HepG2 (cell line): ENCODE measurements around the gene USP11. TPM values are rescaled to one million over a fixed set of nuclear protein-coding genes. Genes with fewer than 3 reads are reported as not detected.

Source experiments
- ATAC-seq: fragments of 200-7000 bp; cut with Tn5 transposase; 3 replicates; pipeline ENCODE4 v1.9.1; 2020; ENCODE audit warnings: mild to moderate bottlenecking, moderate library complexity
- BruUV-seq: library from RNA; stranded (reverse); fragments of 400-500 nt; replicated peaks from 2 replicates; lab custom pipeline; 2021; lab: Mats Ljungman, UMichigan
- CTCF ChIA-PET: fragments of 300-600 bp; formaldehyde crosslinking; extraction: SDS; loops from one replicate; lab custom pipeline; 2021; ENCODE audit warnings: low total read pairs, inconsistent platforms, low intra/inter-chr PET ratio; lab: Yijun Ruan, JAX
- POLR2A ChIA-PET: fragments of 350-600 bp; sonication (Branson Sonifier 250); formaldehyde crosslinking; loops from one replicate; lab custom pipeline; 2020; ENCODE audit warnings: antibody characterized with exemption, inconsistent platforms; lab: Yijun Ruan, JAX
- DNase-seq: peaks from one replicate; pipeline ENCODE4 v3.0.0-alpha.2; 2015; ENCODE audit warnings: low spot score
- FAIRE-seq: peaks from 3 replicates; lab custom pipeline; 2011; peaks lifted over from hg19 to GRCh38; lab: Jason Lieb, UNC
- H2AFZ ChIP-seq: one replicate; pipeline ENCODE4 v1.6.1; 2011; ENCODE audit warnings: low read length, inconsistent platforms
- H3K27ac ChIP-seq: fragments of 300-600 bp; 3 replicates; pipeline ENCODE4 v1.8.0; 2011; ENCODE audit warnings: mixed run types, mild to moderate bottlenecking, mixed read lengths, low read length, inconsistent platforms; ENCODE audit not compliant: insufficient read depth; ENCODE audit errors: extremely low read length
- H3K27me3 ChIP-seq, 2 experiments: fragments of 200-600 bp in 1 of 2; 2 replicates in 1 of 2; 3 replicates in 1 of 2; pipeline versions ENCODE4 v1.6.0 to v1.8.0; 2011; ENCODE audit warnings: low read length in 2 of 2, mild to moderate bottlenecking in 2 of 2, moderate library complexity in 2 of 2, inconsistent platforms in 1 of 2; ENCODE audit not compliant: insufficient read depth in 2 of 2, control insufficient read depth in 1 of 2
- H3K36me3 ChIP-seq, 2 experiments: fragments of 200-600 bp in 1 of 2; replicated peaks in 1 of 2; 2 replicates in 1 of 2; 3 replicates in 1 of 2; pipeline versions ENCODE4 v1.5.1 to v1.8.0; 2011; ENCODE audit warnings: low read length in 2 of 2, inconsistent platforms in 1 of 2; ENCODE audit not compliant: insufficient read depth in 2 of 2, control insufficient read depth in 1 of 2
- H3K4me1 ChIP-seq: 2 replicates; pipeline ENCODE4 v1.5.1; 2012; ENCODE audit warnings: low read length, inconsistent platforms; ENCODE audit not compliant: insufficient read depth
- H3K4me2 ChIP-seq: 2 replicates; pipeline ENCODE4 v1.6.0; 2011; ENCODE audit warnings: low read depth, low read length, inconsistent platforms
- H3K4me3 ChIP-seq, 3 experiments: fragments of 200-600 bp in 1 of 3; sonication (generic), shearing (Covaris generic) in 1 of 3; replicated peaks in 1 of 3; 2 replicates each; pipeline ENCODE4 v1.5.1; 2011 to 2016; ENCODE audit warnings: low read length in 3 of 3, inconsistent platforms in 2 of 3, low read depth in 2 of 3, mild to moderate bottlenecking in 2 of 3, control low read depth in 1 of 3, mixed read lengths in 1 of 3; ENCODE audit not compliant: insufficient read depth in 1 of 3
- H3K79me2 ChIP-seq: one replicate; pipeline ENCODE4 v1.6.1; 2011; ENCODE audit warnings: low read length, inconsistent platforms; ENCODE audit not compliant: insufficient read depth
- H3K9ac ChIP-seq: 2 replicates; pipeline ENCODE4 v1.6.0; 2011; ENCODE audit warnings: mild to moderate bottlenecking, low read depth, low read length, inconsistent platforms; ENCODE audit not compliant: insufficient read depth
- H3K9me3 ChIP-seq: 2 replicates; pipeline ENCODE4 v1.5.1; 2012; ENCODE audit warnings: mild to moderate bottlenecking, low read length
- H4K20me1 ChIP-seq: 2 replicates; pipeline ENCODE4 v1.6.0; 2011; ENCODE audit warnings: inconsistent platforms, mild to moderate bottlenecking, low read length, moderate library complexity; ENCODE audit not compliant: insufficient read depth
- FOSL2 ChIP-seq: sonication (generic); formaldehyde crosslinking; IDR thresholded peaks from 2 replicates; pipeline ENCODE4 v1.4.0; 2020; ENCODE audit warnings: missing genetic modification reagents
- IRF2 ChIP-seq: IDR thresholded peaks from 2 replicates; pipeline ENCODE4 v1.6.1; 2018; ENCODE audit warnings: missing genetic modification reagents, missing compliant biosample characterization
- ZBTB21 ChIP-seq: sonication (generic); formaldehyde crosslinking; IDR thresholded peaks from 2 replicates; pipeline ENCODE4 v1.4.0; 2020; ENCODE audit warnings: missing genetic modification reagents
- ZBTB8A ChIP-seq: sonication (generic); formaldehyde crosslinking; IDR thresholded peaks from 2 replicates; pipeline ENCODE4 v1.4.0; 2020; ENCODE audit warnings: mild to moderate bottlenecking, low read depth, missing genetic modification reagents, borderline replicate concordance
- ZNF12 ChIP-seq: sonication (generic); formaldehyde crosslinking; IDR thresholded peaks from 2 replicates; pipeline ENCODE4 v1.5.0; 2020; ENCODE audit warnings: missing genetic modification reagents
- WGBS: methylation state at CpG from one replicate; pipeline ENCODE4 v1.1.6; 2017; ENCODE audit warnings: low lambda C conversion rate; 5-methylcytosine and 5-hydroxymethylcytosine counted together
- in situ Hi-C: cut with HindIII; loops from 2 replicates; pipeline ENCODE4 v1.10.0; 2017; ENCODE audit warnings: low pct_unique_long_range_greater_than_20kb; ENCODE audit not compliant: extremely low pct_ligation_motif_present
- intact Hi-C: fragments of 100-400 bp; cut with micrococcal nuclease; formaldehyde crosslinking; loops from one replicate; pipeline ENCODE4 v1.10.0; 2022; ENCODE audit not compliant: unreplicated experiment
- polyA plus RNA-seq, 8 experiments: library from polyadenylated mRNA; depleted of rRNA in 3 of 8; stranded (reverse) in 7 of 8; unstranded in 1 of 8; fragments of >200 nt; fragmentation: Illumina TruSeq in 4 of 8; extraction: Trizol in 4 of 8; gene quantifications; 2 replicates each; pipeline versions ENCODE4 v1.2.1 to v1.2.3, GENCODE V29; 2011 to 2016; ENCODE audit warnings: low read depth in 4 of 8, missing spikeins in 1 of 8, mixed read lengths in 1 of 8; ENCODE audit not compliant: insufficient read depth in 1 of 8
- total RNA-seq, 5 experiments: library from RNA; depleted of rRNA; stranded (reverse); fragments of >200 nt; fragmentation: Illumina TruSeq; extraction: Trizol; gene quantifications; 2 replicates each; pipeline ENCODE4 v1.2.3, GENCODE V29; 2016; ENCODE audit warnings: low read depth in 1 of 5
- TF ChIP-seq, protein P1 (sequence below): IDR thresholded peaks from 2 replicates; pipeline ENCODE4 v1.6.1; 2016; ENCODE audit warnings: missing compliant biosample characterization, missing genetic modification reagents, borderline replicate concordance

Gene USP11
- total and polyA plus RNA-seq, 2 of the 13 experiments (the other 11 are each of a cell fraction or from before 2014, with no cell fraction given): 23.8 to 31.7 TPM

GRCh38 chrX:47264483-47265173 is 31.8 kb downstream of the USP11 start:
- no peak overlapping the region for H2AFZ ChIP-seq
- H4K20me1 ChIP-seq: no peaks in the 10 kb centered on the region
- POLR2A ChIA-PET: interaction anchor here (1.4 to 1.5 kb wide), 2 partner anchors 31 to 47 kb away, joined by 6 to 7 read pairs; partner anchors contain the start of gene USP11
- H3K4me2 ChIP-seq: no peak overlapping the region
- H3K79me2 ChIP-seq: no peaks in the 10 kb centered on the region
- H3K9me3 ChIP-seq: no peaks in the 10 kb centered on the region
- intact Hi-C loops: no loop called here
- no peak overlapping the region for H3K4me3 ChIP-seq
- CTCF ChIA-PET: no interaction called here
- no peak overlapping the region for H3K27ac ChIP-seq
- H3K36me3 ChIP-seq: no peaks in the 10 kb centered on the region
- WGBS: 55% methylated on average over 4 of the region's 7 CpGs
- H3K27me3 ChIP-seq: no peaks in the 10 kb centered on the region
- no peak overlapping the region for H3K9ac ChIP-seq
- peak; percentile 38 for DNase-seq
- BruUV-seq: no TSS peak
- H3K4me1 ChIP-seq: peaks cover 10% of the 10 kb centered on the region; the same call in 1 of the 2 replicates
- TF ChIP-seq ZBTB21 (CRISPR knock-in tag) (0 out of 2 replicates have a peak, but pooled peaks have one; percentile 38), FOSL2 (peak; percentile 70), IRF2 (CRISPR knock-in tag) (no peak)
- TF ChIP-seq, protein P1, sequence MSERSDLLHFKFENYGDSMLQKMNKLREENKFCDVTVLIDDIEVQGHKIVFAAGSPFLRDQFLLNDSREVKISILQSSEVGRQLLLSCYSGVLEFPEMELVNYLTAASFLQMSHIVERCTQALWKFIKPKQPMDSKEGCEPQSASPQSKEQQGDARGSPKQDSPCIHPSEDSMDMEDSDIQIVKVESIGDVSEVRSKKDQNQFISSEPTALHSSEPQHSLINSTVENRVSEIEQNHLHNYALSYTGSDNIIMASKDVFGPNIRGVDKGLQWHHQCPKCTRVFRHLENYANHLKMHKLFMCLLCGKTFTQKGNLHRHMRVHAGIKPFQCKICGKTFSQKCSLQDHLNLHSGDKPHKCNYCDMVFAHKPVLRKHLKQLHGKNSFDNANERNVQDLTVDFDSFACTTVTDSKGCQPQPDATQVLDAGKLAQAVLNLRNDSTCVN (CRISPR knock-in tag): 0 out of 2 replicates have a peak, but pooled peaks have one; percentile 30
- no peak; the same call in 2 of the 3 replicates for ATAC-seq
- in situ Hi-C loops: no loop called here
- FAIRE-seq: no peak

DNA sequence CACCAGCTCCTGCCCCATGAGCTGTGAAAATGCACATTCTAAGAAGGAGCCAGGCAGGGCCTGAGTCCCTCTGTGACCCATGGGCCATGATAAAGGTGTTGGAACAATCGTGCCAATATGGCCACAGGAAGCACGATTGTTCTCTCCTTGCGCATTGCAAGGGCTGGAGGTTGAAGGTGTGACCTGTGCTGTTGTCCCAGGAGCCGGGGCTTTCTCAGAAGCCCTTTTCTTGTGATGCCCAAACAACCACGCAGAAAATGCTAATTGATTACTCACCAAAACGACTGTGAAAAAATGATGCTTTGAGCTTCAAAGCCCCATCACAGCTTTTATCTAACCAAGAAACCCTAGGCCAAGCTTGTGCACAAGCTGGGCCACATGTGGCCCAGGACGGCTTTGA is 33.8 kb downstream of the USP11 start:
- CTCF ChIA-PET: no interaction called here
- no peaks in the 10 kb centered on the region for H3K27me3 ChIP-seq
- in situ Hi-C loops: no loop called here
- 100% methylated on average over 1 of the region's 7 CpGs for WGBS
- ATAC-seq (no peak), FAIRE-seq (no peak), DNase-seq (no peak)
- no TSS peak for BruUV-seq
- TF ChIP-seq ZNF12 (CRISPR knock-in tag) (no peak), ZBTB8A (CRISPR knock-in tag) (no peak)
- no peak overlapping the region for H3K9ac ChIP-seq
- H3K27ac ChIP-seq: no peak overlapping the region
- H2AFZ ChIP-seq: no peak overlapping the region
- H3K4me3 ChIP-seq: no peak overlapping the region
- H3K4me1 ChIP-seq: peaks cover 22% of the 10 kb centered on the region
- no peaks in the 10 kb centered on the region for H3K9me3 ChIP-seq
- intact Hi-C loops: no loop called here
- no peak overlapping the region for H3K4me2 ChIP-seq
- no peaks in the 10 kb centered on the region for H3K79me2 ChIP-seq
- POLR2A ChIA-PET: no interaction called here
- H3K36me3 ChIP-seq: no peaks in the 10 kb centered on the region
- H4K20me1 ChIP-seq: no peaks in the 10 kb centered on the region
